RWPE1 (cell line): ENCODE results near the gene KRTDAP.
A peak's percentile ranks its signal among the peaks of the same experiment; 100 is the strongest.

Source experiments
- CTCF ChIA-PET: fragments of 350-600 bp; sonication (Branson Sonifier 250); formaldehyde crosslinking; extraction: SDS; loops from one replicate; lab custom pipeline; 2021; lab: Yijun Ruan, JAX
- POLR2A ChIA-PET: fragments of 400-600 bp; formaldehyde crosslinking; extraction: SDS; loops from one replicate; lab custom pipeline; 2020; ENCODE audit warnings: antibody characterized with exemption; ENCODE audit not compliant: low non-redundant PET; lab: Yijun Ruan, JAX
- DNase-seq: peaks from one replicate; pipeline ENCODE4 v3.0.0; 2012; ENCODE audit warnings: low spot score
- H3K27ac ChIP-seq: fragments of 450-650 bp; 2 replicates; pipeline ENCODE4 v1.5.1; 2017
- CTCF ChIP-seq: fragments of 450-650 bp; conservative IDR thresholded peaks from 2 replicates; pipeline ENCODE4 v1.5.1; 2017; ENCODE audit warnings: low read depth, mild to moderate bottlenecking

The KRTDAP gene

GRCh38 chr19:35501684-35502083 lies 11.4 kb upstream of the KRTDAP start:
- TF ChIP-seq CTCF = no peak
- CTCF ChIA-PET = interaction anchor here (0.9 kb wide), 1 partner anchor 8 kb away, joined by 6 read pairs; no protein-coding TSS in a partner anchor
- H3K27ac ChIP-seq = peak overlapping the region; percentile 13
- POLR2A ChIA-PET = no interaction called here
- DNase-seq = peak; percentile 49

- no peak overlapping the region for H3K27ac ChIP-seq
- ChIA-PET CTCF (no interaction called here), POLR2A (interaction anchor here (0.6 kb wide), 1 partner anchor 144 kb away, joined by 9 read pairs; no protein-coding TSS in a partner anchor)
- DNase-seq = no peak
- no peak for TF ChIP-seq CTCF
Measured at GRCh38 chr19:35500611-35501010, 10.3 kb upstream of the KRTDAP start.

GRCh38 chr19:35498984-35499527 lies 8.8 kb upstream of the KRTDAP start:
- ChIA-PET POLR2A (interaction anchor here (0.6 kb wide), 1 partner anchor 1055 kb away, joined by 4 read pairs; no protein-coding TSS in a partner anchor), CTCF (no interaction called here)
- no peak for TF ChIP-seq CTCF
- DNase-seq = no peak
- no peak overlapping the region for H3K27ac ChIP-seq

GRCh38 chr19:35498220-35498619 lies 8.0 kb upstream of the KRTDAP start:
- no peak for DNase-seq
- POLR2A ChIA-PET = no interaction called here
- no peak for TF ChIP-seq CTCF
- CTCF ChIA-PET = interaction anchor here (0.7 to 1.1 kb wide), 2 partner anchors 8 to 12 kb away, joined by 3 to 4 read pairs; no protein-coding TSS in a partner anchor
- no peak overlapping the region for H3K27ac ChIP-seq

- ChIA-PET POLR2A (no interaction called here), CTCF (interaction anchor here (1.1 kb wide), 1 partner anchor 9 kb away, joined by 4 read pairs; no protein-coding TSS in a partner anchor)
- H3K27ac ChIP-seq = no peak overlapping the region
- no peak for TF ChIP-seq CTCF
- DNase-seq = no peak
Measured at GRCh38 chr19:35497406-35497805, 7.1 kb upstream of the KRTDAP start.

GRCh38 chr19:35495107-35496064 lies 5.1 kb upstream of the KRTDAP start:
- ChIA-PET POLR2A (interaction anchor here (0.6 kb wide), 1 partner anchor 9 kb away, joined by 3 read pairs; no protein-coding TSS in a partner anchor), CTCF (interaction anchor here (0.6 to 1.9 kb wide), 22 partner anchors 9 to 885 kb away, joined by 3 to 23 read pairs (median 5); partner anchors contain the start of genes DMKN and FFAR3)
- no peak overlapping the region for H3K27ac ChIP-seq
- peak; percentile 79 for DNase-seq
- TF ChIP-seq CTCF = peak; percentile 90
